H1 (cell line): ENCODE measurements around the gene SSR1. TPM values are rescaled to one million over a fixed set of nuclear protein-coding genes. Genes with fewer than 3 reads are reported as not detected.

Experiments used
- CTCF ChIA-PET: fragments of 300-600 bp; sonication (Branson Sonifier 250); formaldehyde crosslinking; loops from one replicate; lab custom pipeline; 2021; ENCODE audit not compliant: partially characterized antibody; lab: Charles Lee
- POLR2A ChIA-PET: fragments of 300-600 bp; sonication (Branson Sonifier 250); formaldehyde crosslinking; loops from one replicate; lab custom pipeline; 2021; ENCODE audit warnings: inconsistent platforms; ENCODE audit not compliant: partially characterized antibody; lab: Charles Lee
- DNase-seq, 2 experiments: peaks; one replicate each; pipeline versions ENCODE4 v3.0.0 to v3.0.0-alpha.2; 2010 to 2022; ENCODE audit warnings: low spot score in 2 of 2, low read depth in 1 of 2, mixed read lengths in 1 of 2
- FAIRE-seq: peaks from 2 replicates; lab custom pipeline; 2011; peaks lifted over from hg19 to GRCh38; lab: Jason Lieb, UNC
- H2AFZ ChIP-seq: 2 replicates; pipeline ENCODE4 v1.8.1; 2012; ENCODE audit warnings: low read length, inconsistent platforms
- H2AK5ac ChIP-seq: 2 replicates; pipeline ENCODE4 v1.6.1; 2013; ENCODE audit warnings: low read depth, low read length
- H2BK120ac ChIP-seq: replicated peaks from 2 replicates; pipeline ENCODE3; 2013; ENCODE audit warnings: low read depth, low read length, inconsistent platforms
- H2BK12ac ChIP-seq: 2 replicates; pipeline ENCODE4 v1.6.1; 2013; ENCODE audit warnings: low read depth, low read length
- H2BK15ac ChIP-seq: 2 replicates; pipeline ENCODE4 v1.6.1; 2013; ENCODE audit warnings: low read length
- H2BK20ac ChIP-seq: 2 replicates; pipeline ENCODE4 v1.6.1; 2013; ENCODE audit warnings: low read length
- H2BK5ac ChIP-seq: 2 replicates; pipeline ENCODE4 v1.6.1; 2013; ENCODE audit warnings: low read depth, low read length
- H3K14ac ChIP-seq: 2 replicates; pipeline ENCODE4 v1.6.1; 2013; ENCODE audit warnings: inconsistent platforms; ENCODE audit not compliant: insufficient read length
- H3K18ac ChIP-seq: 2 replicates; pipeline ENCODE4 v1.6.1; 2013; ENCODE audit warnings: low read length; ENCODE audit errors: extremely low read depth
- H3K23ac ChIP-seq: 2 replicates; pipeline ENCODE4 v1.6.1; 2013; ENCODE audit warnings: inconsistent platforms; ENCODE audit not compliant: insufficient read length
- H3K23me2 ChIP-seq: 2 replicates; pipeline ENCODE4 v1.6.1; 2013; ENCODE audit warnings: low read depth, low read length
- H3K27ac ChIP-seq: 2 replicates; pipeline ENCODE4 v1.6.1; 2011; ENCODE audit warnings: low read depth, low read length, inconsistent platforms
- H3K27me3 ChIP-seq, 4 experiments: replicated peaks in 1 of 4; 1 replicate in 1 of 4; 2 replicates in 3 of 4; pipeline versions ENCODE4 v1.6.1 to v1.8.1; 2011 to 2013; ENCODE audit warnings: low read length in 3 of 4, mild to moderate bottlenecking in 3 of 4, inconsistent platforms in 2 of 4, mixed read lengths in 2 of 4, moderate library complexity in 1 of 4; ENCODE audit not compliant: control insufficient read depth in 3 of 4, insufficient read depth in 3 of 4; ENCODE audit errors: extremely low read depth in 1 of 4
- H3K36me3 ChIP-seq, 4 experiments: 2 replicates each; pipeline versions ENCODE4 v1.6.1 to v1.8.1; 2011 to 2013; ENCODE audit warnings: mild to moderate bottlenecking in 4 of 4, low read length in 3 of 4, moderate library complexity in 2 of 4, control low read depth in 1 of 4, inconsistent platforms in 1 of 4; ENCODE audit not compliant: insufficient read depth in 4 of 4, control insufficient read depth in 2 of 4
- H3K4ac ChIP-seq: replicated peaks from 2 replicates; pipeline ENCODE3; 2013; ENCODE audit warnings: low read length, low read depth, mixed read lengths, inconsistent platforms; ENCODE audit not compliant: insufficient read length
- H3K4me1 ChIP-seq, 4 experiments: replicated peaks in 1 of 4; 1 replicate in 1 of 4; 2 replicates in 3 of 4; pipeline versions ENCODE4 v1.6.1 to v1.8.1; 2011 to 2013; ENCODE audit warnings: low read length in 3 of 4, inconsistent platforms in 2 of 4, mixed read lengths in 1 of 4; ENCODE audit not compliant: insufficient read depth in 4 of 4, control insufficient read depth in 3 of 4
- H3K4me2 ChIP-seq, 2 experiments: 2 replicates each; pipeline versions ENCODE4 v1.6.1 to v1.8.1; 2011 to 2013; ENCODE audit warnings: low read depth in 2 of 2, low read length in 2 of 2, control low read depth in 1 of 2, inconsistent platforms in 1 of 2, mild to moderate bottlenecking in 1 of 2; ENCODE audit not compliant: insufficient read depth in 1 of 2
- H3K4me3 ChIP-seq, 4 experiments: fragments of 200-600, 300-600 bp in 1 of 4; sonication (generic), shearing (Covaris generic), sonication (Bioruptor Twin) in 1 of 4; 2 replicates each; pipeline versions ENCODE4 v1.5.1 to v1.8.1; 2011 to 2016; ENCODE audit warnings: low read length in 4 of 4, low read depth in 3 of 4, control low read depth in 2 of 4, inconsistent platforms in 2 of 4, mild to moderate bottlenecking in 2 of 4, mixed read lengths in 1 of 4, moderate library complexity in 1 of 4; ENCODE audit not compliant: insufficient read depth in 2 of 4; ENCODE audit errors: extremely low read depth in 1 of 4
- H3K56ac ChIP-seq: replicated peaks from 2 replicates; pipeline ENCODE3; 2013; ENCODE audit warnings: low read depth, mild to moderate bottlenecking, mixed read lengths, low read length, inconsistent platforms; ENCODE audit not compliant: insufficient read length
- H3K79me1 ChIP-seq: 2 replicates; pipeline ENCODE4 v1.6.1; 2013; ENCODE audit warnings: low read depth, low read length, control low read depth
- H3K79me2 ChIP-seq, 2 experiments: 2 replicates each; pipeline versions ENCODE4 v1.6.1 to v1.8.1; 2012 to 2013; ENCODE audit warnings: low read length in 2 of 2, mild to moderate bottlenecking in 2 of 2, inconsistent platforms in 1 of 2; ENCODE audit not compliant: insufficient read depth in 2 of 2, control insufficient read depth in 1 of 2
- H3K9ac ChIP-seq, 4 experiments: replicated peaks in 1 of 4; 1 replicate in 1 of 4; 2 replicates in 3 of 4; pipeline versions ENCODE4 v1.6.1 to v1.8.1; 2011 to 2013; ENCODE audit warnings: low read depth in 3 of 4, low read length in 3 of 4, control low read depth in 2 of 4, mild to moderate bottlenecking in 2 of 4, moderate library complexity in 2 of 4, inconsistent platforms in 1 of 4; ENCODE audit errors: extremely low read depth in 1 of 4
- H3K9me3 ChIP-seq, 2 experiments: 2 replicates each; pipeline versions ENCODE4 v1.6.1 to v1.8.1; 2012 to 2013; ENCODE audit warnings: mild to moderate bottlenecking in 2 of 2, moderate library complexity in 2 of 2, control low read depth in 1 of 2, inconsistent platforms in 1 of 2, low read depth in 1 of 2, low read length in 1 of 2, mixed read lengths in 1 of 2; ENCODE audit not compliant: insufficient read depth in 2 of 2
- H4K20me1 ChIP-seq, 2 experiments: replicated peaks in 1 of 2; 2 replicates each; pipeline versions ENCODE3 to v1.8.1; 2011 to 2013; ENCODE audit warnings: inconsistent platforms in 2 of 2, low read length in 2 of 2, mild to moderate bottlenecking in 1 of 2; ENCODE audit not compliant: insufficient read depth in 2 of 2, control insufficient read depth in 1 of 2
- H4K5ac ChIP-seq: 2 replicates; pipeline ENCODE4 v1.6.1; 2013; ENCODE audit warnings: low read length, low read depth, mixed read lengths, inconsistent platforms; ENCODE audit not compliant: insufficient read length
- H4K8ac ChIP-seq: 2 replicates; pipeline ENCODE4 v1.8.0; 2013; ENCODE audit warnings: mild to moderate bottlenecking, moderate library complexity, low read length, inconsistent platforms; ENCODE audit not compliant: insufficient read depth; ENCODE audit errors: extremely low read depth
- H4K91ac ChIP-seq: replicated peaks from 2 replicates; pipeline ENCODE3; 2013; ENCODE audit warnings: low read length, mixed read lengths, inconsistent platforms; ENCODE audit not compliant: insufficient read length
- BACH1 ChIP-seq: IDR thresholded peaks from 2 replicates; pipeline ENCODE4 v1.6.1; 2012; ENCODE audit warnings: low read length, improper control_type of control experiment
- CBX5 ChIP-seq: fragments of 300-800, 300-1000 bp; sonication (generic); IDR thresholded peaks from 2 replicates; pipeline ENCODE4 v1.7.1; 2016; ENCODE audit warnings: antibody characterized with exemption, low read length, low read depth
- EP300 ChIP-seq, 2 experiments: IDR thresholded peaks; 1 replicate in 1 of 2; 2 replicates in 1 of 2; pipeline ENCODE4 v1.6.1; 2011 to 2012; ENCODE audit warnings: low read depth in 2 of 2, low read length in 2 of 2, mild to moderate bottlenecking in 2 of 2, borderline replicate concordance in 1 of 2, inconsistent platforms in 1 of 2, moderate library complexity in 1 of 2
- JUN ChIP-seq: IDR thresholded peaks from 2 replicates; pipeline ENCODE4 v1.6.1; 2011; ENCODE audit warnings: low read depth, mild to moderate bottlenecking, improper control_type of control experiment, low read length
- KDM4A ChIP-seq: IDR thresholded peaks from one replicate; pipeline ENCODE4 v1.7.1; 2012; ENCODE audit warnings: low read depth, mild to moderate bottlenecking, moderate library complexity, low read length, inconsistent platforms; ENCODE audit not compliant: severe bottlenecking
- KDM5A ChIP-seq: fragments of 200-600 bp; IDR thresholded peaks from 2 replicates; pipeline ENCODE4 v1.7.1; 2012; ENCODE audit warnings: mild to moderate bottlenecking, low read length, inconsistent platforms, mixed read lengths
- NRF1 ChIP-seq: IDR thresholded peaks from 2 replicates; pipeline ENCODE4 v1.6.1; 2011; ENCODE audit warnings: mild to moderate bottlenecking, low read depth, low read length, improper control_type of control experiment
- POLR2A ChIP-seq, 2 experiments: IDR thresholded peaks; 1 replicate in 1 of 2; 2 replicates in 1 of 2; pipeline ENCODE4 v1.6.1; 2011; ENCODE audit warnings: low read depth in 2 of 2, low read length in 2 of 2, mild to moderate bottlenecking in 2 of 2; ENCODE audit errors: control extremely low read depth in 1 of 2
- POLR2AphosphoS5 ChIP-seq: IDR thresholded peaks from 2 replicates; pipeline ENCODE4 v1.6.1; 2011; ENCODE audit warnings: low read depth, low read length
- SP2 ChIP-seq: IDR thresholded peaks from 2 replicates; pipeline ENCODE4 v1.6.1; 2012; ENCODE audit warnings: mild to moderate bottlenecking, low read length, inconsistent platforms
- WGBS, 2 experiments: shearing (Covaris generic) in 1 of 2; methylation state at CpG; one replicate each; pipeline versions ENCODE4 v1.1.6 to v1.1.7; 2013 to 2015; ENCODE audit warnings: low lambda C conversion rate in 2 of 2, mixed read lengths in 2 of 2, inconsistent platforms in 1 of 2, low coverage in 1 of 2, missing lambda C conversion rate in 1 of 2; ENCODE audit not compliant: insufficient replicate concordance in 2 of 2, insufficient coverage in 1 of 2, insufficient read length in 1 of 2; ENCODE audit errors: extremely low coverage in 1 of 2, missing lambda C conversion rate in 1 of 2; 5-methylcytosine and 5-hydroxymethylcytosine counted together
- polyA plus RNA-seq, 7 experiments: library from polyadenylated mRNA; depleted of rRNA in 3 of 7; stranded (reverse) in 5 of 7; unstranded in 2 of 7; fragments of >200 nt in 5 of 7; fragments of 200-250 nt in 2 of 7; gene quantifications; 1 replicate in 5 of 7; 2 replicates in 1 of 7; 4 replicates in 1 of 7; pipeline versions ENCODE4 v1.2.1 to v1.2.3, GENCODE V29; 2011 to 2013; ENCODE audit warnings: missing spikeins in 2 of 7, mixed read lengths in 2 of 7
- total RNA-seq: library from RNA; stranded (reverse); fragmentation: NEBNext Ultra II Directional; extraction: Animal tissue kit (Norgen Biotek cat#: 25700); gene quantifications from 2 replicates; pipeline ENCODE4 v1.2.1, GENCODE V29; 2021

The SSR1 gene
- total and polyA plus RNA-seq, 2 of the 8 experiments (the other 6 are each of a cell fraction or from before 2014, with no cell fraction given) = 26.6 to 117 TPM

GRCh38 chr6:7224731-7225130 is 88.3 kb downstream of the SSR1 start:
- H4K5ac ChIP-seq = no peak overlapping the region
- WGBS, 2 experiments = 84% methylated on average over 9 of the region's 9 CpGs; no CpG with 5 or more reads in 1 of the 2 experiments
- no peak overlapping the region for H3K4me3 ChIP-seq
- H3K23me2 ChIP-seq = no peaks in the 10 kb centered on the region
- POLR2A ChIA-PET = no interaction called here
- no peak overlapping the region for H3K4ac ChIP-seq
- no peak overlapping the region for H2BK12ac ChIP-seq
- no peak overlapping the region for H2AFZ ChIP-seq
- CTCF ChIA-PET = interaction anchor here (0.7 to 3.0 kb wide), 7 partner anchors 9 to 60 kb away, joined by 3 to 12 read pairs (median 7); no protein-coding TSS in a partner anchor
- 0 out of 2 replicates have a peak overlapping the region, but pooled peaks have one; percentile 23 for H2BK5ac ChIP-seq
- H4K91ac ChIP-seq = no peak overlapping the region
- no peak overlapping the region for H3K27ac ChIP-seq
- H3K79me1 ChIP-seq = no peaks in the 10 kb centered on the region
- DNase-seq (no peak), FAIRE-seq (no peak)
- peaks cover 6 to 10% (median 9%) of the 10 kb centered on the region in 4 experiments; a peak in 6 of 7 replicates for H3K4me1 ChIP-seq
- H2BK120ac ChIP-seq = no peak overlapping the region
- H2BK20ac ChIP-seq = no peak overlapping the region
- no peak overlapping the region for H2BK15ac ChIP-seq
- H3K14ac ChIP-seq = no peak overlapping the region
- H3K36me3 ChIP-seq = peaks cover 0 to 14% (median 10%) of the 10 kb centered on the region in 4 experiments; a peak in 5 of 8 replicates
- no peak overlapping the region for H2AK5ac ChIP-seq
- H3K23ac ChIP-seq = no peak overlapping the region
- TF ChIP-seq KDM5A (no peak), JUN (no peak), CBX5 (no peak), BACH1 (no peak), POLR2AphosphoS5 (no peak), KDM4A (no peak), NRF1 (no peak), SP2 (no peak), EP300 (IDR thresholded peaks at IDR 0.05; ENCODE audit: borderline replicate concordance in 1 of 2, low read depth in 2 of 2, low read length in 2 of 2) (no peak), POLR2A (IDR thresholded peaks at IDR 0.05; ENCODE audit: control extremely low read depth in 1 of 2, low read depth in 2 of 2, low read length in 2 of 2) (no peak)
- TF ChIP-seq, all 59 proteins: peak for 0
- Histone ChIP-seq H3K27me3 (no peaks in the 10 kb centered on the region), H3K56ac (no peak overlapping the region), H3K79me2 (no peaks in the 10 kb centered on the region), H3K9ac (no peak overlapping the region), H4K8ac (peak overlapping the region; percentile 38; the same call in 1 of the 2 replicates), H3K18ac (no peak overlapping the region; the same call in 1 of the 2 replicates), H4K20me1 (peaks cover 0 to 2% of the 10 kb centered on the region in 2 experiments), H3K4me2 (no peak overlapping the region), H3K9me3 (no peaks in the 10 kb centered on the region)
